Right lobe of liver (tissue), 4 donors: ENCODE results near the gene ILF2.

Source experiments
- CTCF ChIP-seq, 4 donors: fragments of 200-600 bp in 3 of 4; fragments of 450-650 bp in 1 of 4; IDR thresholded peaks; one replicate each; pipeline versions ENCODE4 v1.5.1 to v1.8.0; 2016 to 2022; ENCODE audit warnings: antibody characterized with exemption in 4 of 4, mild to moderate bottlenecking in 2 of 4
- POLR2A ChIP-seq: fragments of 450-650 bp; IDR thresholded peaks from one replicate; pipeline ENCODE4 v1.6.1; 2017; ENCODE audit warnings: antibody characterized with exemption, mild to moderate bottlenecking
- donor health status: DM: no; HTN: no; CAD: no.
- donor health status: DM: no; HTN: no; CAD: no.
- donor health status: DM: no; HTN: yes; CAD: no.

GRCh38 chr1:153643100-153643499 is 27.7 kb downstream of the ILF2 start:
- TF ChIP-seq CTCF (IDR thresholded peaks at IDR 0.05) (no peak), POLR2A (no peak)
